AG08395 (cell line): ENCODE data around the gene MCOLN2.
"Not testable (repeated sequence)": the region's sequence is repeated elsewhere in the genome, so short reads cannot be mapped to it uniquely, and the experiment has no call there.

Experiments
- DNase-seq: peaks from one replicate; pipeline ENCODE4 v3.0.0; 2012; ENCODE audit warnings: mixed read lengths, low spot score

Gene MCOLN2

DNA sequence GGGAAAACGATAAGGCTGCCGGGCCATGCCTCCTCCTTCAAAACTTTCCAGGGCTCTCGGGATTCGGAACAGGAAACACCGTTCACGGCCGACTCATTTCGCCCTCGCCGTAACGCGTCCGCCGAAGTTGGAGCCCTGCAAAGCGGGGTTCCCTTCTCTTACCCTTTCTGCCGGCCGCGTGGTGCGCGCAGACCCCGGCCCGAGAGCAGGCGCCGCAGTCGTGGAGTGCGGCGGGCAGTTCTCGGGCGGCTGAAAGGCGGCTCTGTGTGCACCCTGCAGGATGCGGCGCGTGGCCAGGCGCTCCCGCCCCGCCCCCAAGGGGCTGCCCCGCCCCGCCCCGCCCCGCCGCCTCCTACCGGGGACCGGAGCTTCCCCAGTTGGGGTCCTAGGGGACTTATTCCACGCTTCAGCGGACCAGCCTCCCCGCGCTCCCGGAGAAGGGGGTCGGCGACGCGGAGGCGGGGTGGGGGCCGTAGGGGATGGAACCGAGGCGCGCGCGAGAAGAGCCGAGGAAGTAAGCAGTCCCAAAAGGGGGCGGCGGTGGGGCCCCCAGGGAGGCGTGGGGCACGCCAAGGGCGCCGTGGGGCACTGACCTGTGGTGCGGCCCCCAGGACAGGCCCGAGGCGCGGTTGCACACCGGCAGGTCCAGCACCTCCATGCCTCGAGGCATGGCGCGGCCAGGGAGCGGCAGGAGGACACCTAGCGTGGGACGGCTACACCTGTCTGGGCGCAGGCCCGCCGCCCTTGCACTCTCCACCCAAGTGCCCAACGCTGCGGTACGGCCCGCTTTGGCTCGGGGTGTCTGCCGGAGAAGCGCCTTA, at the start of gene MCOLN2:
MCOLN2 (minus strand) TSS at position 268 of the 821 bp plus-strand sequence; CDS start at position 27, 241 bp downstream.
- DNase-seq: peak; percentile 75

DNA sequence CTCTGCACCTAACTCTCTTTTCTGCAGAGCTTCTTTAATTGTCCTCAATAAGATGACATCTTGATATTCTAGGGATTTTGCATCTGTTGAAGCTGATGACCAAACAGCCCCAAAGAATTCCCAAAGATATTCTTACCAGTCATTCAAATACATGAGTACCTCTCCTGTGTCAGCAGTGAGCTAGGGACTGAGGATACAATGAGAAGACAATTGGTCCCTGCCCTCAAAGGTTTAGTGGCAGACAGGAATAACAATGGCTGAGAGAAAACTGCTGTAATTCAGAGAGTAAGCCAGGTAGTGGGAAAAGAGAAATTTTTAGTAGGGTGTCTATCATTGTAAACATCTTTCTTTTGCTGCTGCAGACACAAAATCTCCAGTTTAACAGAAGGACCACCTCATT, 45.5 kb upstream of the MCOLN2 start:
- no peak for DNase-seq

GRCh38 chr1:85041793-85042192, 44.9 kb upstream of the MCOLN2 start:
- DNase-seq: no peak

DNA sequence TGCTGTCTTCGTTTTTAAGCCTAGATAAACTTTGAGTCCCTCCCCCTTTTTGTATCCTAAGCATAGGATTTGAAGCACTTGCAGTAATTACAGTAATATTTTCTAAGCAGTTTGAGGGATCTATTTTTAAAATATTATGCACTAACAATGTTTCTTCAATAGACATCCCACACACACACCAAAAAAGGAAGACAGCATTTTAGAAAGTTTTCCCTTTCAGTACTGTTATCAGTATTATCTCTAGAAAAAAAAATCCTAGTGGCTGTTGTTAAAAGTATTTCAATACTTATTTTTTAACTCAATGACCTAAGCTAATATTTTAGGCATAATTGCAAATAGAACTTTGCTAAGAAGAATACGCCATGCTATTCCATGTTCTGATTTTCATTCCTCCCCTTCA, 36.3 kb upstream of the MCOLN2 start:
- DNase-seq: no peak

- no peak for DNase-seq
Measured at GRCh38 chr1:85030536-85030935, 33.6 kb upstream of the MCOLN2 start.

DNA sequence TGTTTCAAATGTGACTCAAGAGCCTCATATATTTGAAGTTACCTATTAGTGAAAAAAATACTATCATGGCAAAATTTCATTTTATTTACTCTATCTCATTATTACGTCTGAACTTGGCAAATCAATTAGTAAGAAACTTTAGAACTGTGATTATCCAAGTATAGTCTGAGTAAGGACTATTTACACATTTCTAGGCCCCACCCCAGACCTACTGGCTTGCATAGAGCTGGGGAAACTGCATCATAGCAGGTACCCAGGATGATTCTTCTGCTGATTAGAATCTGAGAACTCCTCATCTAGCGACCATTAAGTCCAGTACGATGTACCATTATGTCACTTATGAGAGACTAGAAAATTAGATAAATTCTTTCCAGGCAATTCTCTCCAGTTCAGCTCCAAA, 31.2 kb upstream of the MCOLN2 start:
- DNase-seq: no peak

GRCh38 chr1:85027242-85027983, 30.5 kb upstream of the MCOLN2 start:
- peak; percentile 36 for DNase-seq

DNA sequence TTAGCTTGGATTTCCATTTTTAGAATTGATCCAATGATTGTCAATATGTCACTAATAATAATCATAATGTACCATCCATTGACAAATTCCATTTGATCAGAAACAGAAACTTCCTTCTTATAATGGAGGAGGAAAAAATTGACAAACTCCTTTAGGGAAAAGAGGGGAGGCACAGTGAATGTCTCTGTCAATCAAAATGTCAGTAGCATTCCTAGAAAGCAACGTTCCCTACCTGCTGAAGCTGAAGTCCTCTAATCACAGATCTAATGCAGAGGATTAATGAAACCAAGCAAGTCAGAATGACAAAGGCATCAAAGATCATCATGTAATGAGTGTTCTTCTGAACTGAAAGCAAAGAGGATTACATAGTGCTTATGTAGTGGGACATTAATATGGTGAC, 29.0 kb upstream of the MCOLN2 start:
- no peak for DNase-seq

- no peak for DNase-seq
Measured at GRCh38 chr1:85024736-85025135, 27.8 kb upstream of the MCOLN2 start.

GRCh38 chr1:85022700-85023099, 25.8 kb upstream of the MCOLN2 start:
- no peak for DNase-seq

DNA sequence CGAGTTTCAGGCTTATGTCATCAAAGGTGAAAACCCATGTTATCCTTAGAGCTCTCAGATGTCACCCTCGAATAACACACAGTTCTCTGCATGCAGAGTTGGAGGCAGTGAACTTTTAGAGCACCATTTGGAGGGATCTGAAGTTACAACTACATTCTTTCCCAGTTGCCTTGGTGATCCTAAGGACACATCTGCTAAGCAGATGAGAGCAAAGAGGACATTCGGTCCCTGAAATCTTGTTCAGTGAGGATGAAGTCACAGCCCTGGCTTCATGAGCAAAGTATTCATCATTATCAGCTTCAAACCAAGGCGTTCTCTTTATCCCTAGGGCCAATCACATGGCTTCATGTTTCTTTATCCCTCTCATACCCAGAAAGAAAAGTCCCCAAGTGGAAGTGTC, 23.1 kb upstream of the MCOLN2 start:
- peak; percentile 73 for DNase-seq

DNA sequence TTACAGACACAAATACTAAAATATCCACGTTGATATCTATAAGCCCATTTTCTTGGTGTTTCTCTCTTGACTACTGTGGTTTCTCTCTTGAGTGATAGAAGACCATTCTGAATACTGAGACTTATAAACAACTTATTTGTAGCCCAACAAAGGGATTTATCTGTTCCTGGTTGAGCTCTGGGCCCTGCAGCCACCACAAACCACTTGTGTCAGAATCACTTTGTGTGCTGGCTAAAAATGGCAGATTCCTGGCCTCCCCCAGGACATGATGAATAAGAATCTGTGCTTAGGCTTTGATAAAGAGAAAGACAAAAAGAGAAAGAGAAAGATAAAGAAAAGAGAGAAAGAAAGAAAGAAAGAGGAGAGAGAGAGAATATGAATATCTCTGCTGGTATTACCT, 18.9 kb upstream of the MCOLN2 start:
- no peak for DNase-seq

- DNase-seq: not testable (repeated sequence)
Measured at GRCh38 chr1:85005641-85006040, 8.7 kb upstream of the MCOLN2 start.

DNA sequence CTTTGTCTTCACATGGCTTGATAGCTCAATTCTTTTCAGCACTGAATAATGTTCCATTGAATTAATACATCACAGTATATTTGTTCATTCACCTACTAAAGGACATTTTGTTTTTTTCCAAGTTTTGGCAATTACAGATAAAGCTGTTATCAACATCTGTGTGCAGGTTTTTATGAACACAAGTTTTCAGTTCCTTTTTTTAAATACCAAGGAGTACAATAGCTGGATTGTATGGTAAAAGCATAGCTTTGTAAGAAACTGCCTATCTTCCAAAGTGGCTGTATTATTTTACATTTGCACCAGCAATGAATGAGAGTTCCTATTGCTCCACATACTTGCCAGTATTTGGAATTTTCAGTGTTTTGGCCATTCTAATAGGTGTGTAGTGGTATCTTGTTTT, 4.8 kb upstream of the MCOLN2 start:
- no peak for DNase-seq

DNA sequence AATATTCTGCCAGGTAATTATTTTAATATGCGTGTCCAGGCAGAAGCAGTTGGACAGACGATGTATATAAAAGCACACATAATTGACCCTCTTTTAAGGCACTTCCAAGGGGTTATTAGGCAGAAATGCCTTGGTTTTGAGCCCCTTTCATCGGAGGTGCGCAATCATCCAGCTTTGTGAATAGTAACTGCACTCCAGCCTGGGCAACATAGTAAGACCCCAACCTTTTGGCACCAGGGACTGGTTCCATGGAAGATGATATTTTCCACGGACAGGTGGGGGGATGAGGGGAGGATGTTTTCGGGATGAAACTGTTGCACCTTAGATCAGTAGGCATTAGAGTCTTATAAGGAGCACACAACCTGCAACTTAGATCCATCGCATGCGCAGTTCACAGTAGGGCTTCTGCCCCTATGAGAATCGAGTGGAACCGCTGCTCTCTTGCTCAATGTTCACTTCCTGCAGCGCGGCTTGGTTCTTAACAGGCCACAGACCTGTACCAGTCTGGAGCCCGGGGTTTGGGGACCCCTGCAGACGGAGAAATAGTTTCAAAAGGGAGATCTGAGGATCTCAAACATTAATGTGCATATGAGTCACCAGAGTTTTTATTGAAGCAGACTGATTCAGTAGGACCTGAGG, 1.8 kb upstream of the MCOLN2 start:
- no peak for DNase-seq

- peak; percentile 40 for DNase-seq
Measured at GRCh38 chr1:84997667-84998600, 1.0 kb upstream of the MCOLN2 start.

GRCh38 chr1:84995484-84996334, 1.2 kb downstream of the MCOLN2 start:
- DNase-seq: no peak

GRCh38 chr1:84991097-84991920, 5.6 kb downstream of the MCOLN2 start:
- no peak for DNase-seq

DNA sequence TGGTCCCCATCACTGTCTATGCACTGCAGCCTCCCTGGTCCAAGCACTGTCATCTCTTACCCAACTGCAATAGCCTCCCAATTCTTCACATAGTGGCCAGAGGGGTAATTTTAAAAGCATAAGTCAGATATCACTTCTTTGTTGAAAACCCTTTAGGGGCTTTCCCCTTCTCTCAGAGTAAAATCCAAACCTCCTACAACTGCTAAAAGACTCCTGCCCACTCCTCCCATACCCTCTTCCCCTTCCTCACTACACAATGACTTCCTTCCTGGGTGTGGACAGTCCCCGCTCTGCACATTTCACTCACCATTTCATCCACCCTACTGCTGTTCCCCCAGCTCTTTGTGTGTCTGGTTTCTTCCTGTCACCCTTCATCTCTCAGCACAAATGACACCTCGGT, 8.3 kb downstream of the MCOLN2 start:
- DNase-seq: no peak

DNA sequence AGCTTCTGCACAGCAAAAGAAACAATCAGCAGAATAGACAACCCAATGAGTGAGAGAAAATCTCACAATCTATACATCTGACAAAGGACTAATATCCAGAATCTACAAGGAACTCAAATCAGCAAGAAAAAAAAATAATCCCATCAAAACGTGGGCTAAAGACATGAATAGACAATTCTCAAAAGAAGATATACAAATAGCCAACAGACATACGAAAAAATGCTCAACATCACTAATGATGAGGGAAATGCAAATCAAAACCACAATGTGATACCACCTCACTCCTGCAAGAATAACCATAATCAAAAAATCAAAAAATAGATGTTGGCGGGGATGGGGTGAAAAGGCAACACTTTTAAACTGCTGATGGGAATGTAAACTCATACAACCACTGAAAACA, 10.4 kb downstream of the MCOLN2 start:
- DNase-seq: not testable (repeated sequence)
